A673 (cell line): ENCODE measurements around the gene GSG1L. TPM values are rescaled to one million over a fixed set of nuclear protein-coding genes. Genes with fewer than 3 reads are reported as not detected.

Source experiments
- BruUV-seq: library from RNA; stranded (reverse); fragments of 400-500 nt; replicated peaks from 2 replicates; lab custom pipeline; 2021; lab: Mats Ljungman, UMichigan
- CTCF ChIA-PET: fragments of 300-600 bp; sonication (Branson Sonifier 250); formaldehyde crosslinking; loops from one replicate; lab custom pipeline; 2022; ENCODE audit warnings: antibody characterized with exemption; lab: Charles Lee
- POLR2A ChIA-PET: fragments of 300-600 bp; sonication (Branson Sonifier 250); formaldehyde crosslinking; loops from one replicate; lab custom pipeline; 2022; ENCODE audit warnings: antibody characterized with exemption; ENCODE audit not compliant: low non-redundant PET; lab: Charles Lee
- DNase-seq: peaks from one replicate; pipeline ENCODE4 v3.0.0-alpha.2; 2015; ENCODE audit warnings: low spot score
- H3K27ac ChIP-seq: fragments of 200-600 bp; sonication (generic); 2 replicates; pipeline ENCODE4 v1.5.1; 2016; ENCODE audit warnings: mixed run types, low read depth, mild to moderate bottlenecking, mixed read lengths, antibody characterized with exemption, low read length; ENCODE audit not compliant: poor library complexity, severe bottlenecking
- H3K27me3 ChIP-seq: fragments of 200-600 bp; sonication (generic); replicated peaks from 2 replicates; pipeline ENCODE4 v1.6.1; 2017; ENCODE audit warnings: mixed run types, low read depth, mild to moderate bottlenecking, mixed read lengths, antibody characterized with exemption, low read length; ENCODE audit not compliant: insufficient read depth, poor library complexity
- H3K36me3 ChIP-seq: fragments of 200-600 bp; sonication (generic); 2 replicates; pipeline ENCODE4 v1.6.1; 2016; ENCODE audit warnings: mixed run types, mild to moderate bottlenecking, mixed read lengths, antibody characterized with exemption, low read length; ENCODE audit not compliant: insufficient read depth, poor library complexity, severe bottlenecking
- H3K4me1 ChIP-seq: fragments of 200-600 bp; sonication (generic); 2 replicates; pipeline ENCODE4 v1.6.1; 2017; ENCODE audit warnings: mixed run types, mild to moderate bottlenecking, mixed read lengths, antibody characterized with exemption, low read length; ENCODE audit not compliant: insufficient read depth, poor library complexity, severe bottlenecking
- H3K4me3 ChIP-seq: fragments of 200-600 bp; sonication (generic); 2 replicates; pipeline ENCODE4 v1.5.1; 2016; ENCODE audit warnings: low read depth, mixed run types, mild to moderate bottlenecking, mixed read lengths, low read length; ENCODE audit not compliant: poor library complexity, severe bottlenecking
- H3K9me3 ChIP-seq: fragments of 200-600 bp; sonication (generic); 2 replicates; pipeline ENCODE4 v1.6.1; 2016; ENCODE audit warnings: mixed run types, low read depth, mild to moderate bottlenecking, mixed read lengths, antibody characterized with exemption, low read length; ENCODE audit not compliant: poor library complexity, severe bottlenecking
- EZH2 ChIP-seq: fragments of 200-600 bp; sonication (generic); IDR thresholded peaks from 2 replicates; pipeline ENCODE4 v1.6.1; 2017; ENCODE audit warnings: borderline replicate concordance, low read depth, mild to moderate bottlenecking, mixed read lengths, antibody characterized with exemption, low read length; ENCODE audit not compliant: poor library complexity, severe bottlenecking
- intact Hi-C: fragments of 100-400 bp; cut with micrococcal nuclease; formaldehyde crosslinking; loops from one replicate; pipeline ENCODE4 v1.10.0; 2022; ENCODE audit not compliant: unreplicated experiment
- total RNA-seq: library from RNA; stranded (reverse); gene quantifications from 2 replicates; pipeline ENCODE4 v1.2.3, GENCODE V29; 2021
- TF ChIP-seq, protein P1 (sequence below): fragments of 300-800, 200-600 bp; sonication (generic); conservative IDR thresholded peaks from 2 replicates; pipeline ENCODE4 v1.5.1; 2017; ENCODE audit warnings: low read depth, mild to moderate bottlenecking, antibody characterized with exemption, low read length, moderate library complexity, mixed read lengths

The GSG1L gene
- total RNA-seq, 1 experiment from 2014 or later = not detected

DNA sequence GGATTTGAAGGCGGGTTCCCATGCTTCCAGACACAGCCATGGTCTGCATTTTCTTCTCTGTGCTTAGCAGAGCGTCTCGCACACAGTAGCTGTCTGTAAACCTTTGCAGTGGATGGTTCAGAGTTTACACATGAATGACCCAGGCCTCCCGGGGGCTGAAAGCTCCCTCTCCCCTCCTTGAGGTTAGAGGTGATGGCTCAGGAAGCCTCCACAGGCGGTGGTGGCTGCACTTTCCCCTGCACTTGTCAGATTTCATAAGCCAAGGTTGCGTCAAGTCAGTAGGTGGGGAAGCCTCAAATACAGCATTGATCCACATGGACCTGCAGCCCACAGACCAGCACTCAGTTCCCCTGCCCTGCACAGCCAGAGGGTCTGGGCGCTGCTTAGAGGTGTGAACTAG is 301.7 kb downstream of the GSG1L start:
- ChIA-PET CTCF (no interaction called here), POLR2A (no interaction called here)
- Histone ChIP-seq H3K9me3 (peaks cover 10% of the 10 kb centered on the region), H3K27me3 (no peaks in the 10 kb centered on the region), H3K4me3 (no peak overlapping the region), H3K36me3 (peaks cover 3% of the 10 kb centered on the region), H3K27ac (no peak overlapping the region), H3K4me1 (no peaks in the 10 kb centered on the region)
- no peak for DNase-seq
- intact Hi-C loops = no loop called here
- no TSS peak for BruUV-seq
- no peak for TF ChIP-seq EZH2
- TF ChIP-seq, protein P1, sequence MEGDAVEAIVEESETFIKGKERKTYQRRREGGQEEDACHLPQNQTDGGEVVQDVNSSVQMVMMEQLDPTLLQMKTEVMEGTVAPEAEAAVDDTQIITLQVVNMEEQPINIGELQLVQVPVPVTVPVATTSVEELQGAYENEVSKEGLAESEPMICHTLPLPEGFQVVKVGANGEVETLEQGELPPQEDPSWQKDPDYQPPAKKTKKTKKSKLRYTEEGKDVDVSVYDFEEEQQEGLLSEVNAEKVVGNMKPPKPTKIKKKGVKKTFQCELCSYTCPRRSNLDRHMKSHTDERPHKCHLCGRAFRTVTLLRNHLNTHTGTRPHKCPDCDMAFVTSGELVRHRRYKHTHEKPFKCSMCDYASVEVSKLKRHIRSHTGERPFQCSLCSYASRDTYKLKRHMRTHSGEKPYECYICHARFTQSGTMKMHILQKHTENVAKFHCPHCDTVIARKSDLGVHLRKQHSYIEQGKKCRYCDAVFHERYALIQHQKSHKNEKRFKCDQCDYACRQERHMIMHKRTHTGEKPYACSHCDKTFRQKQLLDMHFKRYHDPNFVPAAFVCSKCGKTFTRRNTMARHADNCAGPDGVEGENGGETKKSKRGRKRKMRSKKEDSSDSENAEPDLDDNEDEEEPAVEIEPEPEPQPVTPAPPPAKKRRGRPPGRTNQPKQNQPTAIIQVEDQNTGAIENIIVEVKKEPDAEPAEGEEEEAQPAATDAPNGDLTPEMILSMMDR = no peak

- intact Hi-C loops = no loop called here
- ChIA-PET CTCF (no interaction called here), POLR2A (no interaction called here)
- Histone ChIP-seq H3K9me3 (peaks cover 10% of the 10 kb centered on the region), H3K27ac (no peak overlapping the region), H3K4me3 (no peak overlapping the region), H3K27me3 (no peaks in the 10 kb centered on the region), H3K4me1 (no peaks in the 10 kb centered on the region), H3K36me3 (peaks cover 3% of the 10 kb centered on the region)
- no TSS peak for BruUV-seq
- no peak for TF ChIP-seq EZH2
- TF ChIP-seq, protein P1 = no peak
- DNase-seq = no peak
Measured at GRCh38 chr16:27760789-27761176, 302.7 kb downstream of the GSG1L start.

- DNase-seq = no peak
- Histone ChIP-seq H3K4me3 (no peak overlapping the region), H3K27ac (no peak overlapping the region), H3K4me1 (no peaks in the 10 kb centered on the region), H3K9me3 (peaks cover 10% of the 10 kb centered on the region), H3K36me3 (peaks cover 3% of the 10 kb centered on the region), H3K27me3 (no peaks in the 10 kb centered on the region)
- ChIA-PET POLR2A (no interaction called here), CTCF (interaction anchor here (0.6 kb wide), 1 partner anchor 10 kb away, joined by 6 read pairs; no protein-coding TSS in a partner anchor)
- no peak for TF ChIP-seq EZH2
- TF ChIP-seq, protein P1 = no peak
- intact Hi-C loops = no loop called here
- no TSS peak for BruUV-seq
Measured at GRCh38 chr16:27759967-27760788, 303.3 kb downstream of the GSG1L start.
